Lower leg skin (tissue), 3 donors: Measurements from ENCODE around the gene RBL1.
"Not testable (repeated sequence)": the region's sequence is repeated elsewhere in the genome, so short reads cannot be mapped to it uniquely, and the experiment has no call there.

ENCODE experiments used
- CTCF ChIP-seq, 3 donors: fragments of 450-650 bp; IDR thresholded peaks; one replicate each; pipeline ENCODE4 v1.5.1; 2016; ENCODE audit warnings: antibody characterized with exemption in 3 of 3, mild to moderate bottlenecking in 3 of 3, moderate library complexity in 2 of 3
- POLR2A ChIP-seq, 2 donors: fragments of 450-650 bp; IDR thresholded peaks; one replicate each; pipeline ENCODE4 v1.6.1; 2016 to 2017; ENCODE audit warnings: antibody characterized with exemption in 2 of 2, mild to moderate bottlenecking in 1 of 2, moderate library complexity in 1 of 2

DNA sequence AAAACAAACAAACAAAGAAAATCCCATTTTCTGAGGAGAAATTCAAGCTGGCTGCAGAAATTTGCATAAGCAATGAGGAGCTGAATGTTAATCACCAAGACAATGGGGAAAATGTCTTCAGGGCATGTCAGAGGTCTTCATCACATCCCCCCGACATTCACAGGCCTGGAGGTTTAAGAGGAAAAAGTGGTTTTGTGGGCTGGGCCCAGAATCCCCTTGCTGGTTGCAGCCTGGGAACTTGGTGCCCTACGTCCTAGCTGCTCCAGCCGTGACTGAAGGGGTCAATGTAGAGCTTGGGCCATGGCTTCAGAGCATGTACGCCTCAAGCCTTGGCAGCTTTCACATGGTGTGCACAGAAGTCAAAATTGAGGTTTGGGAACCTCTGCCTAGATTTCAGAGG is 101.6 kb downstream of the RBL1 start:
- TF ChIP-seq CTCF, POLR2A (IDR thresholded peaks at IDR 0.05): not testable (repeated sequence)
